NCI-H1436 (cell line): Measurements from ENCODE around the gene JCAD.
"Not testable (repeated sequence)": the region's sequence is repeated elsewhere in the genome, so short reads cannot be mapped to it uniquely, and the experiment has no call there.

ENCODE experiments used
- DNase-seq: peaks from one replicate; lab custom pipeline; 2025; lab: John Stamatoyannopoulos, UW

JCAD gene

GRCh38 chr10:29982997-29983648 lies 76.3 kb downstream of the JCAD start:
- DNase-seq: no peak

GRCh38 chr10:29981510-29981909 lies 77.9 kb downstream of the JCAD start:
- no peak for DNase-seq

- DNase-seq: no peak
These were observed 79.3 kb downstream of the JCAD start for GRCh38 chr10:29980084-29980483.

- not testable (repeated sequence) for DNase-seq
These were observed 80.0 kb downstream of the JCAD start for GRCh38 chr10:29979421-29979779.

GRCh38 chr10:29977171-29977570 lies 82.2 kb downstream of the JCAD start:
- DNase-seq: no peak

- no peak for DNase-seq
These were observed 83.3 kb downstream of the JCAD start for GRCh38 chr10:29976134-29976533.

GRCh38 chr10:29974773-29975172 lies 84.6 kb downstream of the JCAD start:
- no peak for DNase-seq

- DNase-seq: no peak
These were observed 85.5 kb downstream of the JCAD start for GRCh38 chr10:29973921-29974320.

GRCh38 chr10:29970576-29970975 lies 88.8 kb downstream of the JCAD start:
- DNase-seq: no peak

GRCh38 chr10:29970012-29970396 lies 89.4 kb downstream of the JCAD start:
- DNase-seq: no peak

GRCh38 chr10:29969255-29970011 lies 90.0 kb downstream of the JCAD start:
- DNase-seq: no peak

- no peak for DNase-seq
These were observed 90.8 kb downstream of the JCAD start for GRCh38 chr10:29968585-29968984.

- no peak for DNase-seq
These were observed 93.1 kb downstream of the JCAD start for GRCh38 chr10:29966269-29966668.
